NOMO-1 (cell line): ENCODE measurements around the gene ANKUB1.

ENCODE experiments used
- DNase-seq, 2 experiments: peaks; one replicate each; lab custom pipeline; 2025; ENCODE audit not compliant: unreplicated experiment in 2 of 2; lab: John Stamatoyannopoulos, UW

The ANKUB1 gene

GRCh38 chr3:149764302-149764701, 28.1 kb downstream of the ANKUB1 start:
- no peak for DNase-seq

DNA sequence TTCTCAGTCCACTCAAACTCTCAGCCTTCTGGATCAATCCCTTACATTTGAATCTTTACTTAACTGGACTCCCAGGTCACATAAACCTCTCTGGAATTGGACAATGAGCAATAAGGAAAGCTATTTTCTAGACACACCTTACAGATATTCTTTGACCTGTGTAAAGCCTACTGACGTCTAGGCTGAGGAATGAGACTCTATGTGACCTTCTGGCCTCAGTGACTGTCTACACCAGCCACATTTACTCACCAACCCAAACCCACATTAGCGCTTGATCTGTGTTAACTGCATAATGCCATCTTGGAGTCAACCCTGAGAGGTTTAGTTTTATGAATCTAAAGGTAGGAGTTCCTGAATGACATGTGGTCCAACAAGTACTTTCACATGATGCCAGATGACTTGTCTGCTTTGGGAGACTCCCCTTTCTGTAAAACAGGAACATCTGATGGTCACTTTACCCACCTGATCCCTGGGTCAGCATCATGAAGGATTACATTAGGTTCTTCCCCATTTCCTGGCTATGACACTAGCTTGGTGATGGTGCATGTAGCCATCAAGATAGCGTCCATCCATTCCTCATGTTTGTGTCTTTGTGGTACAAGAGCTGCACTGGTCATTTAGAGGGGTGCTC, 28.7 kb downstream of the ANKUB1 start:
- no peak for DNase-seq

- DNase-seq = no peak
Observed at GRCh38 chr3:149753717-149754116, 38.6 kb downstream of the ANKUB1 start.

DNA sequence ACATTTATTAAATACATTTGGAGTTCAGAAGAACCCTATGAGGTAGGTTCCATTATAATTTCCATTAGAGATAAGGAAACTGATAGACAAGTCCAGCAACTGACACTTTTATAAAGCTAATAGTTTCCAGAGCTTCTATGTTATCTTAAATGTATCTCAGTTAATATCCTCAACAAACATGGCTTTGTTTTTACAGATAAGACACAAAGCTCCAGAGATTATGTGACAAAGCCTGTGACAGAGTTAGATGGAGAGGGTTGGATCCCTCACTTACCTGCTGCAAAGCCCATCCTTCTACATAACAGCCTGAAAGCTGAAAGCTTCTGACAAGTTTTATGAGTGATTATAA, 39.6 kb downstream of the ANKUB1 start:
- no peak for DNase-seq

- peak; percentile 84 to 88 for DNase-seq
Observed at GRCh38 chr3:149752051-149752787, 40.1 kb downstream of the ANKUB1 start, which contains the start of gene COMMD2. Gene COMMD2, minus strand, starts transcription at chr3:149752489. Its CDS starts 45 bp downstream, at chr3:149752444.

GRCh38 chr3:149751551-149751950, 40.8 kb downstream of the ANKUB1 start:
- peak in 1 of 2 experiments; percentile 35 for DNase-seq

DNA sequence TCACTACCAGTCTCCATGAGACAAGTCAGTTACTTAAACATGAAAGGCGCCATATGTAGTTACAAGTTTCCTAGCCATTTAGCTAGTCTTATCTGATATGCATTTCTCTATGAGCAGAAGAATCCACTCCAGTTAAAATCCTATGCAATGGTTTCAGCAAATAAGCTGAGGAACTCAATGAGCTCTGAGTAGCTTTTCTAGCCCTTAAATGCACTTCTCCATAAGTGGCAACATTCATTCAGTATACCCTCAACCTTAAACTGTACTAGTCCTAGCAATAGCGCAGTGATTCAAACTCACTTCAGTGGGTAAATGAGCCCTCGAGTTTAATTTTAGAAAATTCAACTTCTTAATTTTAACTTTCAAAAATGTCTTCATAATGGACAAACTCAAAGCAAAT, 47.7 kb downstream of the ANKUB1 start:
- DNase-seq = no peak

GRCh38 chr3:149744151-149744550, 48.2 kb downstream of the ANKUB1 start:
- no peak for DNase-seq

GRCh38 chr3:149739396-149739795, 53.0 kb downstream of the ANKUB1 start:
- DNase-seq = no peak

DNA sequence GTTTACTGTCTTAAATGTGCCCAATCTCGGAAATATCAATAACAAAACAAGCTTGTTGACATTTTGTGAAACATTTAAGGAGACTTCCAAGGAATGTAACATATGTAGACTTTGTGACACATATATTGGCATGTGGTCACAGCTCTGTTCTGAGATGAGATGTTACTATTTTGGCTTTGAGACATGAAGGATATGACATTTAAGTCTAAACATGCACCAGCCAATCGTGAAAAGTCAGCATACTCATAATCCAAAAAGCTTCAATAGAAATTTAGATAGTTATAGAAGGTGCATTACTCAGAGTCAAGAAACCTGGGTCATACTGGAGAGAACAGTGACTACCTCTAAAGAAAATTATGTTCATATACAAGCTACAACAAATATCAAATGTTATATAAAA, 53.5 kb downstream of the ANKUB1 start:
- DNase-seq = no peak

GRCh38 chr3:149736953-149737205, 55.5 kb downstream of the ANKUB1 start:
- DNase-seq = no peak

- DNase-seq = no peak
Observed at GRCh38 chr3:149736175-149736952, 56.0 kb downstream of the ANKUB1 start.

DNA sequence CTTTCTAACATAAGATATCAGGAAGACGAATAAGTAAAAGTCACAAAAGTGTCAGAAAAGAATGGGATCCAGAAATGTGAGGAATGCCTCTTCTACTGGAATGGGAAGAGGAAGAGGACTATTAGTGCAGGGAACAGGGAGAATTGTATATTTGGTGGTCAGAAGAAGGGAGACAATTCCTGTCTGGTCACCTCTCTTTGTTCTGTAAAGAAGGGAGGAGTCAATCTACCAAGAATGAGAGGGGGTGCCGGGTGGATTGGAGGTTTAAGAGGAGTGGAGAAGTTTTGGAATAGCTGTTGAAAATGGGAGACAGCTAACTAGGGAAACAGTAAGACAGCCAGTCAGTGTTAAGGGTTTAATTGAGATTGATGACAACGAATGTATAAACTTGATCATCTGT, 60.1 kb downstream of the ANKUB1 start:
- no peak for DNase-seq

DNA sequence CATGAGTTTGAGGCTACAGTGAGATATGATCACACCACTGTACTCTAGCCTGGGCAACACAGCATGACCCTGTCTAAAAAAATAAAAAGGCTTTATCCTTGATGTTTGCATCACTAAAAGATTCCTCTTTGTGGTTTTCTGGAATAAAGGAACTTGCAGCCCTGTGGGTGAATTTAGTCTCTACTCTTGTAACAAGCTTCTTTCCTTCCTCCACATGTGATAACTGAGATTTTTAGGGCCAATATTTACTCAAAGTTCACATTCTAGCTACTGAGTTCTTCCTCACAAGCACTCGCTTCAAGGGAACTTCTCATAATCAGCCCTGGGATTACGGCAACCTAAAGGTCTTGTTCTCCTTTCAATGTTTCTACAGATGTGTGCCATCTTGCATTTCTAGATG, 64.7 kb downstream of the ANKUB1 start:
- DNase-seq = no peak

DNA sequence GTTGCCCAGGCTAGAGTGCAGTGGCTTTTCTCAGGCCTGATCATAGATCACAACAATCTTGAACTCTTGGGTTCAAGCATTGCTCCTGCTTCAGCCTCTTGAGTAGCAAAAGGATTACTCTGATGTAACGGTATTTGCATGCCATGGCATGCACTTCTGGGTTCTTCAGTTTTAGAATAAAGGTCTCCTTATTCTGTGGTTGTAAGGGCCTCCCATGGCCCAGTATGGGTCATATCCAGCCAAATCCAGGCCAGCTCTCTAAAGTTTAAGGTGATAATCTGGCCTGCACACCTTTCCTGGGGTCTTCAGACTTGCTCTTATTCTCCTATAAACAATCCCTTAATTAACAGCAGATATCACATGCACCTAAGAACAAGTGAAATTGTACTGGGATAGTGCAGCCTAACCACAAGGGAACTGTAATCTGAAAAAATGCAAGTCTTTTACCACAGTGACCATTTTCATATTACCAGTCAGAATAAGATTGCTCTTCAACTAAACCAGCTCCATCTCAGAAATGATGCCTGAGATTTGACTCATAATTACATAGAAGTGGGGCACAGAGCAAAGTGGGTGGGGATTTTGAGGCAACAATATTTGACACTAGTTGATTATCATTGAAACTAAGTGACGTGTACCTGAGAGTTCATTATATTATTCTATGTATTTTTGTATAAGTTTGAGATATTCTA, 65.5 kb downstream of the ANKUB1 start:
- DNase-seq = no peak

- no peak for DNase-seq
Observed at GRCh38 chr3:149723781-149724180, 68.6 kb downstream of the ANKUB1 start.

DNA sequence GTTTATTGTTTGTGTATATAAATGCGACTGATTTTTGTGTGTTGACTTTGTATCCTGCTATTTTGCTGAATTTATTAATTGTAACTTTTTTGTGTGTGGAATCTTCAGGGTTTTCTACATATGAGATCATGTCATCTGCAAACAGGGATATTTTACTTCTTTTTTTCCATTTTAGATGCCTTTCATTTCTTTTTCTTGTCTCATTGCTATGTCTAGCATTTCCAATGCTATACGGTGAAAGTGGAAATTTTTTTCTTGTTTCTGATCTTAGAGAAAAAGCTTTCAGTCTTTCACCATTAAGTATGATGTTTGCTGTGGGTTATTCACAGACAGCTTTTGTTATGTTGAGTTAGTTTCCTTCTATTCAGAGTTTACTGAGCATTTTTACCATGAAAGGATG, 71.4 kb downstream of the ANKUB1 start:
- no peak for DNase-seq

DNA sequence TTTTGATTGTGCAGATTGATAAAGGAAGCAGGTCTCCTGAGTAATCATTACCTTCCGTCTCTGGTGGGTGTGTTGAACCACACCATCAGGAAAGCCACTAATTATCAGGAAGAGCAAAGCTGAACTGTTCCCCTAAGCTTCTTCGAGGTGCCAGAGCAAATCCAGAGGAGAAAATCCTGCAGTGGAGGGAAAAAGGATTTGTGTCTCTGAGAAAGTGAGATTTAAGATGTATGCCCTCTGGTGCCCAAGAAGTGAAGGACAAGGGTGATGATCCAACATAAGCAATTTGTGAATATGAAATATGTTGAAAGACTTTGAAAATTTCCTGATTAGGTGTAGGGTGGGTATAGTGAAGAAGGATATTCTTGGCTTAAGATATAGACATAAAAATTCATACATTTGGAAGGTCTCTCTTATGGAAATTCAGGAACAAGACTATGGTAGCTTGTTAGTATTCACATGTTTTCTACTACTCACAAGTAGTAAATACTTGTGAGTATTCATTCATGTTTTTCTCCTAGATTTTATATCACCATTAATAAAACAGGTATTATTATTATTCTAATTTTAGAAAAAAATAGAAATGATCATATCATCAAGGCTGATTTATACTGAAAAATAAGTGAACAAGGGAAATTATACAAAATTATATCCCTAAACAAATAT, 74.8 kb downstream of the ANKUB1 start:
- DNase-seq = peak in 1 of 2 experiments; percentile 65

DNA sequence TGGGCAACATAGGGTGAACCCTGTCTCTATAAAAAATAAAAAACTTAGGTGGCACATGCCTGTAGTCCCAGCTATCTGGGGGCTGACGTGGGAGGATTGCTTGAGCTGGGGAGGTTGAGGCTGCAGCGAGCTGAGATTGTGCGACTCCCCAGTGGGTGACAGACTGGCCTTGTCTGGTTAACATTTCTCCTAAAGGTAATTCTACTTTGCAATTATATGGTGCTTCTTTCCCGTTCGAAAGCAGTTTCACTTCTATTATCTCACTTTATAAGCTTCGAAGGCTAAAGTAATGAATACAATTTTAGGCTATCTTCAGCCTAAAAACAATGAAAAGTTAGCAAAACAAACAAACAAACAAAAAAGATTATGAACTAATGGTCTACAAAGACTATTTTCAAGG, 75.4 kb downstream of the ANKUB1 start:
- peak in 1 of 2 experiments; percentile 33 for DNase-seq

DNA sequence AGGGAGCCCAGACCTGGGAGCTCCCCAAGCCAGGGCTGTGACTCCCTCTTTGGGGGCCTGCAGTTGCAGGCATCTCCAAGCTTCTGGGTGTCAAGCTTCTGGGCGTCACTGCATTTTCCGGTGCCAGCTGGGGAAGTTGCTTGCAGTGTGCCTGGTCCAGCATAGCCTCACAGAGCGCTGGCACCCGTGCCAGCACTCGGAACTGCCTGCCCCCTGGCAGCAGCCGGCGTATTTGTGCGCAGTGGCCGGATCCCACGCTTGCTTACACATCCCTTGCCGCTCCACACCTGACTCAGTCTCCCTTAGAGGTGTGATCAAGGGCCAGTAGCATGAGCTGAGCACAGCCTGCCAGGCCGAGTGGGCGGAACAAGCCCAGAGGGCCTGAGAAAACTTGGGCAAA, 77.1 kb downstream of the ANKUB1 start:
- no peak for DNase-seq
